H1 (cell line): ENCODE data around the gene CASP8AP2. TPM values are rescaled to one million over a fixed set of nuclear protein-coding genes. Genes with fewer than 3 reads are reported as not detected.

Source experiments
- polyA plus RNA-seq, 7 experiments: library from polyadenylated mRNA; depleted of rRNA in 3 of 7; stranded (reverse) in 5 of 7; unstranded in 2 of 7; fragments of >200 nt in 5 of 7; fragments of 200-250 nt in 2 of 7; gene quantifications; 1 replicate in 5 of 7; 2 replicates in 1 of 7; 4 replicates in 1 of 7; pipeline versions ENCODE4 v1.2.1 to v1.2.3, GENCODE V29; 2011 to 2013; ENCODE audit warnings: missing spikeins in 2 of 7, mixed read lengths in 2 of 7
- total RNA-seq: library from RNA; stranded (reverse); fragmentation: NEBNext Ultra II Directional; extraction: Animal tissue kit (Norgen Biotek cat#: 25700); gene quantifications from 2 replicates; pipeline ENCODE4 v1.2.1, GENCODE V29; 2021
- TF ChIP-seq, protein P1 (sequence below), 3 experiments: IDR thresholded peaks; 1 replicate in 2 of 3; 2 replicates in 1 of 3; pipeline versions ENCODE4 v1.5.1 to v1.6.1; 2011; ENCODE audit warnings: low read length in 3 of 3, mild to moderate bottlenecking in 3 of 3, inconsistent platforms in 2 of 3, low read depth in 1 of 3, moderate library complexity in 1 of 3; ENCODE audit not compliant: insufficient read depth in 1 of 3; ENCODE audit errors: control extremely low read depth in 1 of 3

Gene CASP8AP2
- total and polyA plus RNA-seq, 2 of the 8 experiments (the other 6 are each of a cell fraction or from before 2014, with no cell fraction given) = 6.9 to 32.1 TPM

- TF ChIP-seq, protein P1, sequence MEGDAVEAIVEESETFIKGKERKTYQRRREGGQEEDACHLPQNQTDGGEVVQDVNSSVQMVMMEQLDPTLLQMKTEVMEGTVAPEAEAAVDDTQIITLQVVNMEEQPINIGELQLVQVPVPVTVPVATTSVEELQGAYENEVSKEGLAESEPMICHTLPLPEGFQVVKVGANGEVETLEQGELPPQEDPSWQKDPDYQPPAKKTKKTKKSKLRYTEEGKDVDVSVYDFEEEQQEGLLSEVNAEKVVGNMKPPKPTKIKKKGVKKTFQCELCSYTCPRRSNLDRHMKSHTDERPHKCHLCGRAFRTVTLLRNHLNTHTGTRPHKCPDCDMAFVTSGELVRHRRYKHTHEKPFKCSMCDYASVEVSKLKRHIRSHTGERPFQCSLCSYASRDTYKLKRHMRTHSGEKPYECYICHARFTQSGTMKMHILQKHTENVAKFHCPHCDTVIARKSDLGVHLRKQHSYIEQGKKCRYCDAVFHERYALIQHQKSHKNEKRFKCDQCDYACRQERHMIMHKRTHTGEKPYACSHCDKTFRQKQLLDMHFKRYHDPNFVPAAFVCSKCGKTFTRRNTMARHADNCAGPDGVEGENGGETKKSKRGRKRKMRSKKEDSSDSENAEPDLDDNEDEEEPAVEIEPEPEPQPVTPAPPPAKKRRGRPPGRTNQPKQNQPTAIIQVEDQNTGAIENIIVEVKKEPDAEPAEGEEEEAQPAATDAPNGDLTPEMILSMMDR (IDR thresholded peaks at IDR 0.05; ENCODE audit: control extremely low read depth in 1 of 3, insufficient read depth in 1 of 3, low read depth in 1 of 3, low read length in 3 of 3) = no peak
These were observed 42.7 kb upstream of the CASP8AP2 start (continued) for GRCh38 chr6:89786970-89787369.
